BJ (cell line): ENCODE data around the gene RNF146. TPM values are rescaled to one million over a fixed set of nuclear protein-coding genes. Genes with fewer than 3 reads are reported as not detected.

ENCODE experiments used
- CTCF ChIA-PET: fragments of 350-600 bp; formaldehyde crosslinking; extraction: SDS; loops from one replicate; lab custom pipeline; 2021; ENCODE audit warnings: antibody characterized with exemption, inconsistent platforms; lab: Yijun Ruan, JAX
- POLR2A ChIA-PET: fragments of 300-600 bp; sonication (Branson Sonifier 250); formaldehyde crosslinking; extraction: SDS; loops from one replicate; lab custom pipeline; 2021; ENCODE audit warnings: antibody characterized with exemption; lab: Charles Lee
- DNase-seq: peaks from one replicate; pipeline ENCODE4 v3.0.0-alpha.2; 2011; ENCODE audit warnings: low read depth
- H3K27me3 ChIP-seq: 2 replicates; pipeline ENCODE4 v1.6.0; 2011; ENCODE audit warnings: low read length; ENCODE audit not compliant: control insufficient read depth, insufficient read depth
- H3K36me3 ChIP-seq: 2 replicates; pipeline ENCODE4 v1.5.1; 2011; ENCODE audit warnings: low read length; ENCODE audit not compliant: control insufficient read depth, insufficient read depth
- H3K4me3 ChIP-seq: 2 replicates; pipeline ENCODE4 v1.5.1; 2011; ENCODE audit warnings: low read depth, mild to moderate bottlenecking, control low read depth, low read length
- CTCF ChIP-seq: IDR thresholded peaks from 2 replicates; pipeline ENCODE4 v1.5.1; 2011; ENCODE audit warnings: low read depth, mild to moderate bottlenecking, control low read depth, inconsistent platforms, low read length, moderate library complexity; ENCODE audit not compliant: insufficient read depth
- polyA plus RNA-seq: library from polyadenylated mRNA; depleted of rRNA; stranded (reverse); fragments of >200 nt; gene quantifications from 2 replicates; pipeline ENCODE4 v1.2.3, GENCODE V29; 2011

RNF146 gene
- polyA plus RNA-seq, 1 experiment: 36.2 TPM

- no peak for DNase-seq
- TF ChIP-seq CTCF: no peak
- H3K36me3 ChIP-seq: no peaks in the 10 kb centered on the region
- ChIA-PET POLR2A (no interaction called here), CTCF (interaction anchor here (1.9 kb wide), 1 partner anchor 41 kb away, joined by 4 read pairs; no protein-coding TSS in a partner anchor)
- H3K27me3 ChIP-seq: no peaks in the 10 kb centered on the region
- no peak overlapping the region for H3K4me3 ChIP-seq
Observed at GRCh38 chr6:127277878-127278843, 11.5 kb downstream of the RNF146 start.

GRCh38 chr6:127279815-127280214 is 13.2 kb downstream of the RNF146 start:
- no peaks in the 10 kb centered on the region for H3K36me3 ChIP-seq
- H3K27me3 ChIP-seq: no peaks in the 10 kb centered on the region
- no peak for DNase-seq
- H3K4me3 ChIP-seq: no peak overlapping the region
- TF ChIP-seq CTCF: no peak
- ChIA-PET POLR2A (interaction anchor here (0.5 kb wide), 1 partner anchor 13 kb away, joined by 9 read pairs; the partner anchor contains the start of gene RNF146), CTCF (no interaction called here)

GRCh38 chr6:127282184-127282583 is 15.5 kb downstream of the RNF146 start:
- CTCF ChIA-PET: interaction anchor here (0.6 to 2.0 kb wide), 2 partner anchors 10 to 16 kb away, joined by 3 to 4 read pairs; partner anchors contain the start of gene RNF146

GRCh38 chr6:127288705-127289104 is 22.0 kb downstream of the RNF146 start:
- no peak for TF ChIP-seq CTCF
- no peak overlapping the region for H3K4me3 ChIP-seq
- peaks cover 12% of the 10 kb centered on the region for H3K36me3 ChIP-seq
- DNase-seq: no peak
- ChIA-PET CTCF (interaction anchor here (1.8 kb wide), 1 partner anchor 12 kb away, joined by 5 read pairs; no protein-coding TSS in a partner anchor), POLR2A (no interaction called here)
- no peaks in the 10 kb centered on the region for H3K27me3 ChIP-seq

More at GRCh38 chr6:127282184-127282583, 15.5 kb downstream of the RNF146 start:
- no peak for TF ChIP-seq CTCF
- Histone ChIP-seq H3K36me3 (peaks cover 8% of the 10 kb centered on the region), H3K4me3 (no peak overlapping the region), H3K27me3 (no peaks in the 10 kb centered on the region)
- POLR2A ChIA-PET: no interaction called here
- DNase-seq: no peak

- no peak for TF ChIP-seq CTCF
- H3K36me3 ChIP-seq: peaks cover 12% of the 10 kb centered on the region
- ChIA-PET CTCF (interaction anchor here (1.5 to 1.8 kb wide), 2 partner anchors 11 to 23 kb away, joined by 5 to 6 read pairs; partner anchors contain the start of gene RNF146), POLR2A (no interaction called here)
- DNase-seq: no peak
- H3K4me3 ChIP-seq: no peak overlapping the region
- no peaks in the 10 kb centered on the region for H3K27me3 ChIP-seq
Observed at GRCh38 chr6:127289934-127290333, 23.3 kb downstream of the RNF146 start.
